Hematopoietic multipotent progenitor cell treated with erythropoietin and hydrocortisone succinate and interleukin-3 and kit ligand, for 8 days (in vitro differentiated cells): ENCODE measurements around the gene SOX6.
"Not testable (repeated sequence)": the region's sequence is repeated elsewhere in the genome, so short reads cannot be mapped to it uniquely, and the experiment has no call there.

Source experiments
- DNase-seq: peaks from one replicate; pipeline ENCODE4 v3.0.0-alpha.2; 2015

The SOX6 gene

GRCh38 chr11:16182553-16182952 lies 173.8 kb downstream of the SOX6 start:
- no peak for DNase-seq

DNA sequence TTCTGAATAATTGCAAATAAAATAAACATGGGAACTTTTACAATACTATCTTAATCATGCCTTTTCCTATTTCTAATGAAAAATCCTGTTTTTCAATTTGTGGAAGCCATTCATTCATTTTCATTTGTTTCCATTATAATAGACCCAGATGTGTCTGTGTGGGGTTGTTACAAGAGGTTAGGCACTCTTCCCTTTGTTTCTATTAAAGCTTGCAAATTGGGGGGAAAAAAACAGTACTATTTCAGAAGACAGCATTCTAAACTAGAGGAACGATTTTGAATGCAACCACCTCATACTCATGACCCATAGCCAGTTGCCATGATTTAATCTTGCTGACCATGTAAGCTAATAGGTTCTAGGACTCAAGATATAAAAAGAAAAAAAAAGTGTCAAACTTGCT lies 175.5 kb downstream of the SOX6 start:
- no peak for DNase-seq

- DNase-seq = no peak
Observed at GRCh38 chr11:16179676-16180075, 176.7 kb downstream of the SOX6 start.

DNA sequence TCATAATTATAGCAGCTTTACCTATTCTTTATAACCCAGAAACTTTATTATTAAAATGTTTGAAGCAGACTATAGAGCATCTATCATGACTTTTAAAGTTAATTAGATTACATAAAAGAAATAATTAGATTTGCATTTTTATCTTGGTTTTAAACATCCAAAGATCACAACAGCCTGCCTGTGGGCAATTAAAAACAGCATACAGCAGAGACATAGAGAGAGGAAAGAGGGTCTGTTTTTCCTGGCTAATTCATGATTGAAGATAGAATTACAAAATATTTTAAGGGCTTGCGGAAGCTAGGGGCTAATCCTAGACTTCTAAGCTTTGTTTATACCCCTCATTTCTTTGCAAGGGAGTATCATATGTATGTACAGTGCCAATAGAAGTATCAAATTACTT lies 178.1 kb downstream of the SOX6 start:
- DNase-seq = no peak

- no peak for DNase-seq
Observed at GRCh38 chr11:16177688-16178087, 178.7 kb downstream of the SOX6 start.

- no peak for DNase-seq
Observed at GRCh38 chr11:16173798-16174197, 182.5 kb downstream of the SOX6 start.

DNA sequence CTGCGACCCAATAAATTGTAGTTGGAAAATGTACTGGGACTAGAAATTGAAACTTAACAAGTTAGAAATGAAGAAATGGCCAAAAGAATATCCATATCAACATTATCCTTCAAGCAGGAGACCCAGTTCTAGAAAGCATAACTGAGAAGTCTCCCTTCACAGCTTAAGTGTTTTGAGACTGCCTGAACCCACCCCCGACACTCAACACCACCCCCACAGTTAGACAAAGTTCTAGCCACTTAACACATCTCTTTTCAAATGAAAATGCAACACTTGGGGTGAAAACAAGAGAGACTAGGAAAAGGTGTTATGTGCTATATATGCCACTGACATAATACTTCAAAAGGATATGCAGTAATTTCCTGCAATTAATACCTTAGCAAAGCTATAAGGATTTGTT lies 184.5 kb downstream of the SOX6 start:
- no peak for DNase-seq

DNA sequence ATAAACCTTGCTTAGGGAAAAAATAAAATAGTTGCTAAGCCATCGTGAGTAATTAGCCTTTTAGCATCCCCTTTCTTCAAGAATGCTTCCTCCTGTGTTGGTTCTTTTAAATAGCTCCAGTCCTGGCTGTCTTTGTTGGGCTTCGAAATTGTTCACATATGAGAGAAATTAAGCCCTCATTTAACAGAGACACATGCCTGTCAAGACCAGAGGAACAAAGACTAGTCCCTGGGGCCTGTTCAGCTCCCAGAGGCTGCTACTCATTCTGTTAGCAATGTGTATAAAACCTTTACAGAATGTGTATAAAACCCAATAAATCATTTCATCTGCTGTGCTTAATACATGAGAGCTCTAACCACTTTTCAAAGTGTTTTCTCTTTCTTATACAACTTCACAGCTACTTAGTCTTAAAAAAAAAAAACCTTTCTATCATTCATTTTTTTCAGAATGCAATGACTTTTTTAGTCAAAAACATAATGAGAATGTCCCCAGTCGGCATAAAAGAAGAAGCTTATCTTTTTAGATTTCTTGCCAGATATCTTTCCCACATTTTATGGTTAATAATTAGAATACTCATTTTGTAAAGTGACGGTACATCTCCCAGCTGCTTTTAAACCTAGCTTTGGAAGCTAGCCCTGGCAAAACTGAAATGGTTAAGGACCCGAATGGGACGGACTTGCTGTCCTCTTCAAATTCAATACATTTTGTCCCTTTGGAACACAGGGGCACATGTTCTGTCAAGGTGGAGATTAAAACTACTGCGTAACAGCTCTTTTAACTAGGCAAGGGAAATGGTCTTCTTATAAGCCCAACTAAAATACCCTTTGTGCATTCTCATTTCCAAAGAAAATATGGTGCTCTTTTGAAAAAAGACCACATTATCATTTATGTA lies 186.1 kb downstream of the SOX6 start:
- no peak for DNase-seq

DNA sequence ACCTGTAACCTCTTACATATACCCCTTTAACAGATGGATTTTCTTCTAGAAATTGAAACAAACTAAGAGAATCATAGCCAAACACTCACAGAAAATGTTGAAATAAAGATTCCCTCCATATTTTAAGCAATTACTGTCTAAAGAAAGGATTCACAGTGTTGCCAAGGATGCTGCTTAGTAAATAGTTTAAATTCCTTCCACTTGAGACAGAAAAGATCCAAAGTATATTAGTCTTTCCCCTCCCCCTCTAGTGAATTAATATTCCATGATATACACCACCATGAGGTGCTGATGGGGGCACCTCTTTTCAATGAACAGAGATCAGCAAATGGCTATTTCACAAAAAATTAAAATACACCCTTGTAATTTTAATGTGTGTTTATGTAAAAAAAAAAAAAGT lies 186.8 kb downstream of the SOX6 start:
- DNase-seq = no peak

DNA sequence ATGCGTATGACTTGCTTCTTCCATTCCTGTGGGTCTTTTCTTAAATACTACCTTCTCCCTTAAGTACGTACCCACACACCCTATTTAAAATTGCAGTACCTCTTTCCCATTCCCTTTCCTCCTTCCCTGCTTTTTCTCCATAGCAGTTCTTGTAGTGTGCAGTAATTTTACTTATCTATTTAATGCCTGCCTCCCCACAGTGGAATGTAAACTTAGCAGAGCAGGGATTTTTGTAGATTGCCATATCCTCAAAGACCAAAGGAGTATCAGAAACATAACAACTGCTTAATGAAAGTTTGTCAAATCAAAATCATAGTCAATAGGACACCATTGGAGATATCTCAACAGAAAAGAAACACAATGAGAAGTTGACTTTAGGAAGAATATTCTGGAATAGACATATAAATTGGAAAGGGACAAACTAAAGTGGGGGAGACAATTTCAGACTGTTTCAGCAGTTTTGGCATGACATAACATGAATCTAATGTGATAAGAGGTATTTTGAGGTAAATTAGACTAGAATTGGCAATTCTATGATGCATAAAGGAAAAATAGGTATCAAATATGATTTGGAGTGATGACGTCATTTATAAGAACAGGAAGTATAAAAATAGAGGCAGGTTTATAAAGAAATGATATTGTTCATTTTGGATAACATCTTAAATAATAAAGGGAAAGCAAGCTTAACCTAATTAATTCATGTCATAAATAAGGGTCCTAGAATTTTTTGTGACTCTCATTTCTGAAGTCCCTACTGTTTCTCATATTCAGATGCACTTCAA lies 188.4 kb downstream of the SOX6 start:
- DNase-seq = no peak

GRCh38 chr11:16166571-16166970 lies 189.8 kb downstream of the SOX6 start:
- DNase-seq = no peak

- no peak for DNase-seq
Observed at GRCh38 chr11:16160146-16160545, 196.2 kb downstream of the SOX6 start.

DNA sequence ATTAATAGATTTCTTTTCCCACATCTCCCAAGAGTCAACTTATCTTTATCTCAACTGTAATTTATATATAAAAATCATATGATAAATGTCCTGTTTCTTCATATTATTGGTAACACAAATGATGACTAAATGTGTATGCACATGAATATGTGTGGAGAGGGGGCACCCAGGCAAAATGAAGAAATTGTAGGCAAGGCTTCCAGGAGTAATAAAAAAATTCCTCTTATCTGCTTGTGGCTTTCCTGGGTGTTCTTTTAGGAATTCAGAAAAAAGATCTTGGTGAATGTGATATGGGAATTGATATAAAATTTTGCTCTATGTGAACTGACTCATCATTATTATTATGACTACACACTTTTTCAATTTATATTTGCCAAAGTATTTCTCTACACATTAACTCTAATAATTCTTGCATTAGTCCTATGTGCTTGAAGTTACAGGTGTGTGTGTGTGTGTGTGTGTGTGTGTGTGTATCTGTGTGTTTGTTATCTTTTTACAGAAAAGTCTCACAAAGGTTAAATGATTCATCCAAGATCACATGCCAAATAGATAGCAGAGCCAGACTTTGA lies 197.8 kb downstream of the SOX6 start:
- no peak for DNase-seq

DNA sequence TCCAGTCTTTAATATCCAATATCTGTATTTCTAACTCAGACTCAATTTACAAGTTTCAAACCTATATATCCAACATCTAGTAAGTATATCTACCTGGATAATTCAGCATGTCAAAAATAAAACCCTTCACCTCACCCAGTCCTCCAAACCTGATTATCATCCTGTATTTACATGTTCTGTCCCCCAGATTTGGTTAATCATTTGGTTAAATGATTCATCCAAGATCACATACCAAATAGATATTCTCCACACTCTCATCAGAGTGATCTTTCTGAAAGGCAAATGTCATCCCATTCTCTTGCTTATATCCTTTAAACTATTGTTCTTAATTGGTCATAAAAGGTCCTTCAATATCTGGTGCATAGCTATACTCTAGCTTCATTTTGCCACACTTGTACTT lies 199.0 kb downstream of the SOX6 start:
- no peak for DNase-seq

DNA sequence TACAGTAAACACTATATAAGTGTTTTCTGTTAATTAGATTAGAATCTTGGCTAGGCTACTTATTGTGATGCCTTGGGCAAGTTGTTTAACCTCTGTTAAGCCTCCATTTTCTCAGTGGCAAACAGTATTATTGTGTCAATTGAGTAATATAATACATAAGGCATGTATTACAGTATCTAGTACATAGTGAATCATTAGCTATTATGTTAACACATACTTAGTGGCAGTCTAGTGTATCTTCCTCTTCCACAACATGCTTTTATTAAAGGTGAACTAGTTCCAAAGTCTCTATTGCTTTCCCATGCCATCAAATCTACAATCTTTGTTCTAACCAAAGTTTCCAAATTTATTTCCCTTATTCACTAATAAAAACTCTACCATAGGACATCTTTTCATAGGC lies 200.9 kb downstream of the SOX6 start:
- no peak for DNase-seq

- DNase-seq = no peak
Observed at GRCh38 chr11:16154715-16155396, 201.5 kb downstream of the SOX6 start.

DNA sequence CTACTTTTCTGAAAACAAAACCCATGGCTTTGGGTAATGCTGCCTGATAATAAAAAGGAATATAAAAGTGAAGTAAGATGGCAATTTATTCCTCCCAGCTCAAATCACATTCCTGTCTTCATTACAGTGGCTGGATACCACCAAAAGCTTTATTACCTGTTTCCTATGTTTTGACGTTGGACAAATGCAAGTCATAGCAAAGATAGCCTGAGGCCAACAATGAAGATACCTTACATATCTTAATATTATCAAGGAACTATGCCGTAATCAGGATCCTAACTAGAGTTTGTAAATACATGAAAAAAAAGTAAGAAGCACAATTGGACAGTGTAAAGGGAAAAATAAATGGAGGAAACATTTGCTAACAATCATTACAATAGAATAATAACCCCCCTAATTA lies 202.4 kb downstream of the SOX6 start:
- DNase-seq = no peak

DNA sequence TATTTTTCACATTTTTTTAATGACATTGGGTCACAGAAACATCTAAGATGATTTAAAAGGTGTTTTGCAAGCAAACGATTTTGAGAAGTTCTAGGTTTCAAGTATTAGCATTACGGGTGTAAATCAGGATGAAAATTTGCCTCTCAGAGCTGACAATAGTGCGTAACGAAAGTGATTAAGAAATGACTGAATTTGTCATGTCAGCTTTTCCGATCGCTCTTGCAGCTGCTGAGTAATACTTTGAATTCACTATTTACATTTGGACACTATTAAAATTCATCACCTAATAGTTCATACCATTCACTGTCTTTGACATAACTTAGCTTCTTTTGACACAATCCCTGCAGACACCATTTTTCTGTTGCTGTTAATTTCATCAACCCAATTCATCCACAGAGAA lies 205.2 kb downstream of the SOX6 start:
- DNase-seq = no peak

- DNase-seq = no peak
Observed at GRCh38 chr11:16149476-16149875, 206.9 kb downstream of the SOX6 start.

DNA sequence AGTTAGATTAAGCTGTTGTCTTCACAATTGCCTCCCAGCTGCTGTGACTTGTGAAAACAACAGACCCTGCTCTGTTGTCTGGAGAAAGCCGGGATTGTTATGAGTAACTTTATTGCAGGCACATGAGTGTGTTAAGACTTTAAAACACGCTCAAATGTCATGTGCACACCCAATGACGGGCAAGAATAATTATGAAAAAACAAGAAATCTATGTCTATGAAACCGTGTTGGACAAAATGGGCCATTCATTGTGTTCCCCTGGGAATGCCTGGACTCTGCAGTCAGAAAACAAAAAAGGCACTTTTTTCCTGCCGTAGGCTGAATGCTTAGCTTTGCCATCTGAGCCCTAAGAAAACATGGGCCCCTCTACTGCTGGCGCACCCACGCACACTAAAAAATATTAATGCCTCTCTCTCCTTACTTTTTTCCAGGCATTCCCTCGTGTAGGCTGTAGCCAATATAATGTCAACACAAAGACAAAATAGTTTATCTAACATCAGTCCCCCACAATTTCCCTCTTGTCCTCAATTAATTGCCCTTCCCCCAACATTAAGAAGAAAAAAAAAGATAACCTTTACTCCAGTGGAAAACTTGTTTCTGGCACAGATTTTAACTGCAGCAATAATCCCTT lies 207.9 kb downstream of the SOX6 start:
- DNase-seq = no peak

GRCh38 chr11:16146980-16147379 lies 209.4 kb downstream of the SOX6 start:
- DNase-seq = not testable (repeated sequence)

DNA sequence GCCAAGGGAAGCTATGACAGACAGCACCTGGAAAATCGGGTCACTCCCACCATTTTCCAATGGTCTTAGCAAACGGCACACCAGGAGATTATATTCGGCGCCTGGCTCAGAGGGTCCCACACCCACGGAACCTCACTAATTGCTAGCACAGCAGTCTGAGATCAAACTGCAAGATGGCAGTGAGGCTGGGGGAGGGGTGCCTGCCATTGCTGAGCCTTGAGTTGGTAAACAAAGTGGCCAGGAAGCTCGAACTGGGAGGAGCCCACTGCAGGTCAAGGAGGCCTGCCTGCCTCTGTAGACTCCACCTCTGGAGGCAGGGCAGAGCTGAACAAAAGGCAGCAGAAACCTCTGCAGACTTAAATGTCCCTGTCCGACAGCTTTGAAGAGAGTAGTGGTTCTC lies 214.7 kb downstream of the SOX6 start:
- DNase-seq = not testable (repeated sequence)

- DNase-seq = not testable (repeated sequence)
Observed at GRCh38 chr11:16141162-16141561, 215.2 kb downstream of the SOX6 start.
